SK-N-SH treated with all-trans-retinoic acid at 6 μM for 48 hours (cell line): ENCODE data around the gene TP53AIP1.
A peak's percentile ranks its signal among the peaks of the same experiment; 100 is the strongest.

ENCODE experiments used
- ATAC-seq: fragments of 200-7000 bp; cut with Tn5 transposase; 3 replicates; pipeline ENCODE4 v1.9.1; 2020; ENCODE audit warnings: mild to moderate bottlenecking, moderate library complexity
- ARNTL ChIP-seq: fragments of 450-650 bp; formaldehyde crosslinking; IDR thresholded peaks from 2 replicates; pipeline ENCODE4 v1.5.0; 2020; ENCODE audit warnings: low read depth, mild to moderate bottlenecking, moderate library complexity, borderline replicate concordance
- BACH2 ChIP-seq: fragments of 250-450 bp; sonication (Bioruptor Pico); IDR thresholded peaks from 2 replicates; pipeline ENCODE4 v1.9.0; 2021; ENCODE audit warnings: mild to moderate bottlenecking, borderline replicate concordance
- CSDC2 ChIP-seq: fragments of 250-450 bp; sonication (Bioruptor Pico); IDR thresholded peaks from 2 replicates; pipeline ENCODE4 v1.5.0; 2020; ENCODE audit warnings: mild to moderate bottlenecking, moderate library complexity
- ESRRG ChIP-seq: fragments of 250-450 bp; sonication (Bioruptor Pico); IDR thresholded peaks from 2 replicates; pipeline ENCODE4 v1.6.1; 2021; ENCODE audit warnings: mild to moderate bottlenecking
- GLIS3 ChIP-seq: fragments of 250-450 bp; sonication (Bioruptor Pico); IDR thresholded peaks from 2 replicates; pipeline ENCODE4 v1.5.0; 2020; ENCODE audit warnings: mild to moderate bottlenecking, moderate library complexity
- ISL1 ChIP-seq: fragments of 250-450 bp; sonication (Bioruptor Pico); IDR thresholded peaks from 2 replicates; pipeline ENCODE4 v2.1.2; 2022; ENCODE audit warnings: mild to moderate bottlenecking, moderate library complexity
- OSR1 ChIP-seq: fragments of 250-450 bp; sonication (Bioruptor Pico); IDR thresholded peaks from 2 replicates; pipeline ENCODE4 v1.8.0; 2022; ENCODE audit warnings: moderate library complexity, mild to moderate bottlenecking, inconsistent platforms
- PPARA ChIP-seq: fragments of 250-450 bp; sonication (Bioruptor Pico); IDR thresholded peaks from 2 replicates; pipeline ENCODE4 v1.5.0; 2020; ENCODE audit warnings: mild to moderate bottlenecking, borderline replicate concordance
- RARB ChIP-seq: fragments of 250-450 bp; sonication (Bioruptor Pico); IDR thresholded peaks from 2 replicates; pipeline ENCODE4 v1.8.0; 2021; ENCODE audit warnings: mild to moderate bottlenecking, moderate library complexity
- SNAI2 ChIP-seq: fragments of 250-450 bp; sonication (Bioruptor Pico); IDR thresholded peaks from 2 replicates; pipeline ENCODE4 v1.5.0; 2020; ENCODE audit warnings: mild to moderate bottlenecking, moderate library complexity
- TCF4 ChIP-seq: fragments of 250-450 bp; sonication (Bioruptor Pico); IDR thresholded peaks from 2 replicates; pipeline ENCODE4 v1.8.0; 2021; ENCODE audit warnings: mild to moderate bottlenecking, moderate library complexity, borderline replicate concordance
- TOX ChIP-seq: fragments of 250-450 bp; sonication (Bioruptor Pico); IDR thresholded peaks from 2 replicates; pipeline ENCODE4 v1.8.0; 2021; ENCODE audit warnings: mild to moderate bottlenecking, moderate library complexity, borderline replicate concordance
- ZFP3 ChIP-seq: fragments of 250-450 bp; sonication (Bioruptor Pico); IDR thresholded peaks from 2 replicates; pipeline ENCODE4 v1.5.0; 2020; ENCODE audit warnings: mild to moderate bottlenecking, moderate library complexity
- ZFP30 ChIP-seq: fragments of 450-650 bp; formaldehyde crosslinking; IDR thresholded peaks from 2 replicates; pipeline ENCODE4 v1.5.0; 2022; ENCODE audit warnings: mild to moderate bottlenecking, moderate library complexity
- ZNF565 ChIP-seq: fragments of 450-650 bp; formaldehyde crosslinking; conservative IDR thresholded peaks from 2 replicates; pipeline ENCODE4 v1.5.0; 2020; ENCODE audit warnings: low read depth, mild to moderate bottlenecking, moderate library complexity
- ZNF70 ChIP-seq: fragments of 450-650 bp; formaldehyde crosslinking; IDR thresholded peaks from 2 replicates; pipeline ENCODE4 v1.5.0; 2020; ENCODE audit warnings: mild to moderate bottlenecking, moderate library complexity
- ZNF8 ChIP-seq: fragments of 450-650 bp; formaldehyde crosslinking; IDR thresholded peaks from 2 replicates; pipeline ENCODE4 v1.5.0; 2020; ENCODE audit warnings: mild to moderate bottlenecking, moderate library complexity
- TF ChIP-seq, protein P1 (sequence below): fragments of 250-450 bp; sonication (Bioruptor Pico); IDR thresholded peaks from 2 replicates; pipeline ENCODE4 v1.8.0; 2020; ENCODE audit warnings: mild to moderate bottlenecking, moderate library complexity, borderline replicate concordance
- TF ChIP-seq, protein P2 (sequence below): fragments of 250-450 bp; sonication (Bioruptor Pico); IDR thresholded peaks from 2 replicates; pipeline ENCODE4 v1.5.0; 2020; ENCODE audit warnings: mild to moderate bottlenecking, moderate library complexity
- TF ChIP-seq, protein P3 (sequence below): fragments of 250-450 bp; sonication (Bioruptor Pico); IDR thresholded peaks from 2 replicates; pipeline ENCODE4 v1.5.1; 2021; ENCODE audit warnings: mild to moderate bottlenecking, moderate library complexity
- TF ChIP-seq, protein P4 (sequence below): fragments of 250-450 bp; sonication (Bioruptor Pico); IDR thresholded peaks from 2 replicates; pipeline ENCODE4 v1.8.0; 2021; ENCODE audit warnings: low read depth, mild to moderate bottlenecking, moderate library complexity, borderline replicate concordance

TP53AIP1 gene

DNA sequence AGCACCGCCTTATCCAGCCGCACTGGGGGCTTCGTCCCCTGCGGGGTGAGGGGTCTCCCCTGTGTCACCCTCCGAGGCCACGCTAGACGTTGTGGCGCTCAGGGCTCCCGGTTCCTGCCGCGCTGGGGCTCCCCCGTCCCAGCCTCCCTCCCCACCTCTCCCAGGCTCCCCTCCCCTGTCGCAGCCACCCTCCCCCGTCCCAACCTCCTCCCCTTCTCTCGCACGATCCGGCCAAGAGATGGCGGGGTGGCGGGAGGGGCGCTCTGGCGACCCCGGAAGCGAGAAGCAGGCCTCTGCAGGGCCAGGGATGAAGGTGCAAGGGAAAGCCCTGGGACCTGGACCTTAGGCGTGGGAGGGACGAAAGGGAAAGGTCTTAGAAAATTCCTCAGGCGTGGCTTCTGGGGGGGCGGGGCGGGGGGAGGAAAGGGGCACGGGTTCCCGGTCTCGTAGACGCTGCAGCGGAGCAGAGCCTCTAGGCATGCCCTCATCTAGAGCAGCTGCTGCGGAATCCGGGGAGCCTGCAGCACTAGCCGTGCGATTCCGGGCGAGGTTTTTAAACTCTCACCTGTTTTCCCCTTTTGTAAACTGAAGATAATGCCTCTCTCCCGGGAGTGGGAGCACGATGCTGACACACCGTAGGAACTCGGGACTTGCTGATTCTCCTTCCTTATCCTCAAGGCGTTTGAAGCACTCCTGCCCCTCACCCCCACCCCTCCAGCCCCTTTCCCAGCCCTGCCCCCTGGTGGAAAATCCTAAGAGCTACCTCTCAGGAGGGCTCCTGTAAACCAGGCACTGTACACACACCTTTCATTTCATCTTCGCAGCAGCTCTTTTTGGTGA lies 37.1 kb downstream of the TP53AIP1 start:
- TF ChIP-seq TCF4 (CRISPR knock-in tag) (no peak), GLIS3 (CRISPR knock-in tag) (no peak), ZNF8 (CRISPR knock-in tag) (no peak), CSDC2 (no peak), BACH2 (CRISPR knock-in tag) (no peak)
- TF ChIP-seq, protein P1, sequence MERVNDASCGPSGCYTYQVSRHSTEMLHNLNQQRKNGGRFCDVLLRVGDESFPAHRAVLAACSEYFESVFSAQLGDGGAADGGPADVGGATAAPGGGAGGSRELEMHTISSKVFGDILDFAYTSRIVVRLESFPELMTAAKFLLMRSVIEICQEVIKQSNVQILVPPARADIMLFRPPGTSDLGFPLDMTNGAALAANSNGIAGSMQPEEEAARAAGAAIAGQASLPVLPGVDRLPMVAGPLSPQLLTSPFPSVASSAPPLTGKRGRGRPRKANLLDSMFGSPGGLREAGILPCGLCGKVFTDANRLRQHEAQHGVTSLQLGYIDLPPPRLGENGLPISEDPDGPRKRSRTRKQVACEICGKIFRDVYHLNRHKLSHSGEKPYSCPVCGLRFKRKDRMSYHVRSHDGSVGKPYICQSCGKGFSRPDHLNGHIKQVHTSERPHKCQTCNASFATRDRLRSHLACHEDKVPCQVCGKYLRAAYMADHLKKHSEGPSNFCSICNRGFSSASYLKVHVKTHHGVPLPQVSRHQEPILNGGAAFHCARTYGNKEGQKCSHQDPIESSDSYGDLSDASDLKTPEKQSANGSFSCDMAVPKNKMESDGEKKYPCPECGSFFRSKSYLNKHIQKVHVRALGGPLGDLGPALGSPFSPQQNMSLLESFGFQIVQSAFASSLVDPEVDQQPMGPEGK (CRISPR knock-in tag) = no peak
- TF ChIP-seq, protein P2, sequence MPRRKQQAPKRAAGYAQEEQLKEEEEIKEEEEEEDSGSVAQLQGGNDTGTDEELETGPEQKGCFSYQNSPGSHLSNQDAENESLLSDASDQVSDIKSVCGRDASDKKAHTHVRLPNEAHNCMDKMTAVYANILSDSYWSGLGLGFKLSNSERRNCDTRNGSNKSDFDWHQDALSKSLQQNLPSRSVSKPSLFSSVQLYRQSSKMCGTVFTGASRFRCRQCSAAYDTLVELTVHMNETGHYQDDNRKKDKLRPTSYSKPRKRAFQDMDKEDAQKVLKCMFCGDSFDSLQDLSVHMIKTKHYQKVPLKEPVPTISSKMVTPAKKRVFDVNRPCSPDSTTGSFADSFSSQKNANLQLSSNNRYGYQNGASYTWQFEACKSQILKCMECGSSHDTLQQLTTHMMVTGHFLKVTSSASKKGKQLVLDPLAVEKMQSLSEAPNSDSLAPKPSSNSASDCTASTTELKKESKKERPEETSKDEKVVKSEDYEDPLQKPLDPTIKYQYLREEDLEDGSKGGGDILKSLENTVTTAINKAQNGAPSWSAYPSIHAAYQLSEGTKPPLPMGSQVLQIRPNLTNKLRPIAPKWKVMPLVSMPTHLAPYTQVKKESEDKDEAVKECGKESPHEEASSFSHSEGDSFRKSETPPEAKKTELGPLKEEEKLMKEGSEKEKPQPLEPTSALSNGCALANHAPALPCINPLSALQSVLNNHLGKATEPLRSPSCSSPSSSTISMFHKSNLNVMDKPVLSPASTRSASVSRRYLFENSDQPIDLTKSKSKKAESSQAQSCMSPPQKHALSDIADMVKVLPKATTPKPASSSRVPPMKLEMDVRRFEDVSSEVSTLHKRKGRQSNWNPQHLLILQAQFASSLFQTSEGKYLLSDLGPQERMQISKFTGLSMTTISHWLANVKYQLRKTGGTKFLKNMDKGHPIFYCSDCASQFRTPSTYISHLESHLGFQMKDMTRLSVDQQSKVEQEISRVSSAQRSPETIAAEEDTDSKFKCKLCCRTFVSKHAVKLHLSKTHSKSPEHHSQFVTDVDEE (CRISPR knock-in tag) = no peak
- ATAC-seq = peak; percentile 77

DNA sequence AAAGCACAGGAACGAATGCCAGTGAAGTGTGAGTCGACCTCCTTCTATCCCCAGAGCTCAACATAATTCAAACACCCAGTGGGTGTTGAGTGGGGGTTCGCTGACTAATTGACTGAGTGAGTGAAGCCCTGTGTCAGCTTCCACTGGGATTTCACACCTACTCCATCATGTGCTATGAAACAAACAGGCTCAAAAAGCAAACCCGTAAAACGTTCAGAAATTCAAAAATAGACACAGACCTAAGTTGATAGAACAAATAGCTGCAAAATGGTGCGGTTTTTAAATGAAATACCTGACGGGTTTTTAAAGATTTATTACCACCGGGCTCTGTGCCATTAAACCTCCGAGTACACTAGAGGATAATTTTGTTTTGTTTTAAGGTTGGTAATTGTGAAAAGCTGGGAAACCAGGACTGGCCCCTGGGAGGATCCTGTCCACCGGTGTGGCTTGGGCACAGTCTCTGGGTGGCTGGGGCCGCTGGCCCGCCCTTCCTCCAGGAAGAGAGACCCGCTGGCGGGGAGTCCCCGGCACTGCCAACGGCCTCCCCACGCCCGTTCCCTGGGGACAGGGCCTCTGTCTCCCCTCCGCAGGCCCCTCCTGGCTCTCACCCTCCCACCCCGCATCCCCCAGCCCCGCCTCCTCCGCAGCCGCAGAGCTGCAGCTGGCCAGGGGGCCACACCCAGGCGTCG lies 37.9 kb downstream of the TP53AIP1 start:
- ATAC-seq = peak; percentile 51
- TF ChIP-seq OSR1 = no peak
- TF ChIP-seq TCF4 (CRISPR knock-in tag) = no peak
- TF ChIP-seq SNAI2 = no peak
- no peak for TF ChIP-seq ZFP30
- no peak for TF ChIP-seq BACH2 (CRISPR knock-in tag)
- TF ChIP-seq ARNTL (CRISPR knock-in tag) = no peak
- no peak for TF ChIP-seq ZNF565 (CRISPR knock-in tag)
- no peak for TF ChIP-seq TOX
- no peak for TF ChIP-seq ZNF70 (CRISPR knock-in tag)
- TF ChIP-seq, protein P3, sequence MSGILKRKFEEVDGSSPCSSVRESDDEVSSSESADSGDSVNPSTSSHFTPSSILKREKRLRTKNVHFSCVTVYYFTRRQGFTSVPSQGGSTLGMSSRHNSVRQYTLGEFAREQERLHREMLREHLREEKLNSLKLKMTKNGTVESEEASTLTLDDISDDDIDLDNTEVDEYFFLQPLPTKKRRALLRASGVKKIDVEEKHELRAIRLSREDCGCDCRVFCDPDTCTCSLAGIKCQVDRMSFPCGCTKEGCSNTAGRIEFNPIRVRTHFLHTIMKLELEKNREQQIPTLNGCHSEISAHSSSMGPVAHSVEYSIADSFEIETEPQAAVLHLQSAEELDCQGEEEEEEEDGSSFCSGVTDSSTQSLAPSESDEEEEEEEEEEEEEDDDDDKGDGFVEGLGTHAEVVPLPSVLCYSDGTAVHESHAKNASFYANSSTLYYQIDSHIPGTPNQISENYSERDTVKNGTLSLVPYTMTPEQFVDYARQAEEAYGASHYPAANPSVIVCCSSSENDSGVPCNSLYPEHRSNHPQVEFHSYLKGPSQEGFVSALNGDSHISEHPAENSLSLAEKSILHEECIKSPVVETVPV (CRISPR knock-in tag) = no peak
- TF ChIP-seq ZFP3 (CRISPR knock-in tag) = no peak
- no peak for TF ChIP-seq CSDC2
- TF ChIP-seq, protein P1 (CRISPR knock-in tag) = no peak
- TF ChIP-seq, protein P2 (CRISPR knock-in tag) = no peak
- TF ChIP-seq, protein P4, sequence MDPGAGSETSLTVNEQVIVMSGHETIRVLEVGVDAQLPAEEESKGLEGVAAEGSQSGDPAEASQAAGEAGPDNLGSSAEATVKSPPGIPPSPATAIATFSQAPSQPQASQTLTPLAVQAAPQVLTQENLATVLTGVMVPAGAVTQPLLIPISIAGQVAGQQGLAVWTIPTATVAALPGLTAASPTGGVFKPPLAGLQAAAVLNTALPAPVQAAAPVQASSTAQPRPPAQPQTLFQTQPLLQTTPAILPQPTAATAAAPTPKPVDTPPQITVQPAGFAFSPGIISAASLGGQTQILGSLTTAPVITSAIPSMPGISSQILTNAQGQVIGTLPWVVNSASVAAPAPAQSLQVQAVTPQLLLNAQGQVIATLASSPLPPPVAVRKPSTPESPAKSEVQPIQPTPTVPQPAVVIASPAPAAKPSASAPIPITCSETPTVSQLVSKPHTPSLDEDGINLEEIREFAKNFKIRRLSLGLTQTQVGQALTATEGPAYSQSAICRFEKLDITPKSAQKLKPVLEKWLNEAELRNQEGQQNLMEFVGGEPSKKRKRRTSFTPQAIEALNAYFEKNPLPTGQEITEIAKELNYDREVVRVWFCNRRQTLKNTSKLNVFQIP (CRISPR knock-in tag) = no peak
- no peak for TF ChIP-seq ESRRG
- TF ChIP-seq RARB (CRISPR knock-in tag) = no peak
- no peak for TF ChIP-seq GLIS3 (CRISPR knock-in tag)
- TF ChIP-seq ISL1 (CRISPR knock-in tag) = no peak
- TF ChIP-seq PPARA = no peak
